Measurements from ENCODE around the gene SPNS1. TPM values are rescaled to one million over a fixed set of nuclear protein-coding genes. Genes with fewer than 3 reads are reported as not detected.
"Not testable (repeated sequence)": the region's sequence is repeated elsewhere in the genome, so short reads cannot be mapped to it uniquely, and the experiment has no call there.

SPNS1 gene, protein sequence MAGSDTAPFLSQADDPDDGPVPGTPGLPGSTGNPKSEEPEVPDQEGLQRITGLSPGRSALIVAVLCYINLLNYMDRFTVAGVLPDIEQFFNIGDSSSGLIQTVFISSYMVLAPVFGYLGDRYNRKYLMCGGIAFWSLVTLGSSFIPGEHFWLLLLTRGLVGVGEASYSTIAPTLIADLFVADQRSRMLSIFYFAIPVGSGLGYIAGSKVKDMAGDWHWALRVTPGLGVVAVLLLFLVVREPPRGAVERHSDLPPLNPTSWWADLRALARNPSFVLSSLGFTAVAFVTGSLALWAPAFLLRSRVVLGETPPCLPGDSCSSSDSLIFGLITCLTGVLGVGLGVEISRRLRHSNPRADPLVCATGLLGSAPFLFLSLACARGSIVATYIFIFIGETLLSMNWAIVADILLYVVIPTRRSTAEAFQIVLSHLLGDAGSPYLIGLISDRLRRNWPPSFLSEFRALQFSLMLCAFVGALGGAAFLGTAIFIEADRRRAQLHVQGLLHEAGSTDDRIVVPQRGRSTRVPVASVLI
- 10 to 100 TPM in 11 of 12 donors, not detected in 1; 17.3 to 29.0 (median 20.6) TPM for polyA plus RNA-seq (ENCODE audit: insufficient read length in 12 of 12)
- long read RNA-seq, donor 1, transcript SPNS1-201 (12 exons, 2,208 nt): major isoform, 10 of 27 reads
- long read RNA-seq, donor 1, partial matches to known transcripts: 13 of 27 reads
- long read RNA-seq, donor 1, other reads (novel, unspliced or antisense): 0 of 27 reads
- long read RNA-seq, donor 2, transcript SPNS1-201 (12 exons, 2,208 nt): major isoform, 6 of 8 reads
- long read RNA-seq, donor 2, partial matches to known transcripts: 0 of 8 reads
- long read RNA-seq, donor 2, other reads (novel, unspliced or antisense): 0 of 8 reads
- long read RNA-seq, donor 3, partial matches to known transcripts: 0 of 3 reads
- long read RNA-seq, donor 3, other reads (novel, unspliced or antisense): 0 of 3 reads
- long read RNA-seq, donor 4, partial matches to known transcripts: 5 of 8 reads
- long read RNA-seq, donor 4, other reads (novel, unspliced or antisense): 0 of 8 reads
- long read RNA-seq, donor 5, transcript SPNS1-201 (12 exons, 2,208 nt): major isoform, 5 of 25 reads
- long read RNA-seq, donor 5, partial matches to known transcripts: 15 of 25 reads
- long read RNA-seq, donor 5, other reads (novel, unspliced or antisense): 0 of 25 reads
- long read RNA-seq, donor 6, transcript SPNS1-201 (12 exons, 2,208 nt): major isoform, 6 of 8 reads
- long read RNA-seq, donor 6, partial matches to known transcripts: 0 of 8 reads
- long read RNA-seq, donor 6, other reads (novel, unspliced or antisense): 0 of 8 reads
- long read RNA-seq, donor 7, partial matches to known transcripts: 0 of 3 reads
- long read RNA-seq, donor 7, other reads (novel, unspliced or antisense): 0 of 3 reads
- long read RNA-seq, donor 8, partial matches to known transcripts: 16 of 20 reads
- long read RNA-seq, donor 8, other reads (novel, unspliced or antisense): 0 of 20 reads
- long read RNA-seq, donor 9, partial matches to known transcripts: 5 of 7 reads
- long read RNA-seq, donor 9, other reads (novel, unspliced or antisense): 0 of 7 reads
- long read RNA-seq, donor 10, transcript SPNS1-201 (12 exons, 2,208 nt): major isoform, 8 of 10 reads
- long read RNA-seq, donor 10, partial matches to known transcripts: 0 of 10 reads
- long read RNA-seq, donor 10, other reads (novel, unspliced or antisense): 0 of 10 reads
- long read RNA-seq, donor 11, transcript SPNS1-201 (12 exons, 2,208 nt): major isoform, 5 of 16 reads
- long read RNA-seq, donor 11, partial matches to known transcripts: 10 of 16 reads
- long read RNA-seq, donor 11, other reads (novel, unspliced or antisense): 0 of 16 reads

DNA sequence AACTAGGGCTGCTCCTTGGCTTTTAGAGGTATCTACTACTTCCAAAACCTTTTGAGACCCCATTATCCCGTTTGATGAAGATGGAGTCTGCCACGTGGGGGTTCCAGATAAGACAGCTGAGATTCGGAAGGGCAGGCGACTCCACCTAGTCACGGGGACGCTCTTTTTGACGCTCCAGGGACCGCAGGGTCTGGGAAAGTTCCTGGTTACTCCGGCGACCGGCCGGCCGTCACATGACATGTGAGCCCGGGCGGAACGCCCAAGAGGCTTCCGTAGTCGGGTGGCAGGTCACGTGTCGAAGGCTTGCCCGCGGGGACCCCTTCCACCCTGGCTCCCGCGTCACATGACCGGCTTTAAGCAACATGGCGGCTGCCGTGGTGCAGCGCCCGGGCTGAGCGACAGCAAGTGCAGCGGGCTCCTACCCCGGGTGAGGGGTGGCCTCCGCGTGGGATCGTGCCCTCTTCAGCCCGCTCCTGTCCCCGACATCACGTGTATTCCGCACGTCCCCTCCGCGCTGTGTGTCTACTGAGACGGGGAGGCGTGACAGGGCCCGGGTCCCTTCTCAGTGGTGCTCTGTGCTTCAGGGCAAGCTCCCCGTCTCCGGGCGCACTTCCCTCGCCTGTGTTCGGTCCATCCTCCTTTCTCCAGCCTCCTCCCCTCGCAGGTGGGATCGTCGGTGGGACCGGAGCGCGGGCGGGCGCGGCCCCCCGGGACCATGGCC is at the start of gene SPNS1:
Gene SPNS1, plus strand, starts transcription at position 342 of the 721 bp plus-strand sequence. Its CDS starts 374 bp downstream, at position 716.
- peak; percentile 97 for DNase-seq

DNA sequence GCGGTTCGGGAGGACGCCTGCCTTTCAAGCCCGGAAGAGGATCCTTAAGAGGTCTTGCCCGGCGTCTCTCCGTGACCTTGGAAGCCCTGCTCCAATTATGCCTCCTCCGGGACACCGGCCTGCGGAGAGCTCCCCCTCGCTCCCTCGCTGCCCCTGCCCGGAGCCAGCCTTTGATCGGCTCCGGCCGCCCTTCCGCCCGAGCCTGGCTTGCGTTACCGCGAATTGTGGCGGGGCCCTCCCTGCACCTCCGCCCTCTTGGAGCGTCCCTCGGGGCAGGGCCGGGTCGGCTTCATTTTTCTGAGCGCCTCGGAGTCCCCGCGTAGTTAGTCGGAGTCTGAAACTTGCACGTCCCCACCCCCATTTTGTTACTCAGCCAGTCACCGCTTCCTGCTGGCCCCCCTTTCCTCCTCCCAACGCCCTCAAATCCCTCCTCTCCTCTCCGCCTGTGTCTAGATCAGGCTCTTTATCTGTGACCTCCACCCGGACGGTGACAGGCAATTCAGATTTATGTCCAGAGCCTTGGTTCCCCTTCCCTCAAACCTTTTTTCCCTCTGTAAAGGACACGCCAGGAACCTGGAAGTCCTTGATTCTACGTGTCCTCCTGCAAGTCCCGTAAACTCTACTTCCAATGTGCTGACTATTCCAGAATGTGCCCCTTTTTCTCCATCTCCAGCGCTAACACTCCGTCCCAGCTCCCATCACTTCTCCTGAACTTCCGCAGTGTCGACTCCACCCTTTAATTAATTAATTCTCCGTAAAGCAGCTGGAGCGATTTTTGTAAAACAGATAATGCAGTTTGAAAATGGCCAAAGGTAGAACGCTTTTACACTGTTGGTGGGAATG is 49.0 kb upstream of the SPNS1 start:
- peak; percentile 90 for DNase-seq

DNA sequence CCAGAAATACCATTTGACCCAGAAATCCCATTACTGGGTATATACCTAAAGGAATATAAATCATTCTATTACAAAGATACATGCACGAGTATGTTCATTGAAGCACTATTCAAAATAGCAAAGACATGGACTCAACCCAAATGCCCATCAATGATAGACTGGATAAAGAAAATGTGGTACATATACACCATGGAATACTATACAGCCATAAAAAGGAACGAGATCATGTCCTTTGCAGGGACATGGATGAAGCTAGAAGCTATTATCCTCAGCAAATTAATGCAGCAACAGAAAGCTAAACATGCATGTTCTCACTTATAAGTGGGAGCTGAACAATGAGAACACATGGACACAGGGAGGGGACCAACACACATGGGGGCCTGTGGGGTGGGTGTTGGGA is 48.3 kb upstream of the SPNS1 start:
- not testable (repeated sequence) for DNase-seq

DNA sequence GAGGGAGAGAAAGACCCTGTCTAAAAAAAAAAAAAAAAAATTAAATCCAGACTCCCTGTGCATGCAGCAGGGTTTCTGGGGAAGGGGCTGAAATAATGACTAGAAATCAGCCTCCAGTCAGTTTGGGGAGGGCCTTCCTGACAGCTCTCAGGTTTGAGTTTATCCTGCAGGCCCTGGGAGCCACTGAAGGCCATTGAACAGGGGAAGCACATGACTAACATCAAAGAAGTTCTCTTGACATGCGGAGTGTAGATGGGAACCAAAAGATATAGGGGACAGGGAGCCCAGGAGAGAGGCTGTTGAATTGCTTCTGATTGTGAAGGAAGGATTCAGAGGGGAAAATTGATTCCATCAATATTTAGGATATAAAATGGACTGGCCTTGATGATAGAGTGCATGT is 46.8 kb upstream of the SPNS1 start:
- DNase-seq: no peak

DNA sequence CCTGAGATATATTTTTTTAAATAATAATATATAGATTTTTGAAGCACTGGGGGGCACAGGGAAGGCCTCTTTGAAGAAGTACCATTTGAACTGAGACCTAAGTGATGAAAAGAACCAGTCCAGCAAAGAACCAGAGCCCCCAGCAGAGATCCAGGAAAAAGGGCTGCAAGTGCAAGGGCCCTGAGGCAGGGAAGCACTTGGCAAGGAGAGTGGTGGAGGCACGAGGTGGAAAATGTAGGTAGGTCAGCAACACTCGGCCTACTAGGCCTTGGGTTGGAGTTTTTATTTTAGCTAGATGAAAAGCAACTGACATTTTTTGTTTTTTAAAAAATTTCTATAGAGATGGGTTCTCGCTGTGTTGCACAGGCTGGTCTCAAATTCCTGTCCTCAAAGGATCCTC is 44.4 kb upstream of the SPNS1 start:
- no peak for DNase-seq

DNA sequence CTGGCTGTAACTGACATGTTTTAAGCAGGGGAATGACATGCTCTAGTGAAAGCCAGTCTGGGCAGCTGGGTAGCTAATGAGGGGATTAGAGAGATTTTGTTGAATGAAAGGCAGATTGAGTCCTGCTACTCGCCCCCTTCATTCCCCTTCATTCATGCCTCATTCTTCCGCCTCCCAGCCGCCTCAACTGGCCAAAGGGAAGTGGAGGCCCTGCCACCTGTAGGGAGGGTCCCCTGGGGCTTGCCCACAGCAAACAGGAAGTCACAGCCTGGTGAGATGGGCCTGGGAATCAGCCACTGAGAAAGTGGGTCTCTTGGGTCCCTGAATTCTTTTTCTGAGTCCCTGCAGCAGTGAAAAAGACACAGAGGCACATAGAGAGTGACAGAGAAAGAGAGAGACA is 43.9 kb upstream of the SPNS1 start:
- no peak for DNase-seq

DNA sequence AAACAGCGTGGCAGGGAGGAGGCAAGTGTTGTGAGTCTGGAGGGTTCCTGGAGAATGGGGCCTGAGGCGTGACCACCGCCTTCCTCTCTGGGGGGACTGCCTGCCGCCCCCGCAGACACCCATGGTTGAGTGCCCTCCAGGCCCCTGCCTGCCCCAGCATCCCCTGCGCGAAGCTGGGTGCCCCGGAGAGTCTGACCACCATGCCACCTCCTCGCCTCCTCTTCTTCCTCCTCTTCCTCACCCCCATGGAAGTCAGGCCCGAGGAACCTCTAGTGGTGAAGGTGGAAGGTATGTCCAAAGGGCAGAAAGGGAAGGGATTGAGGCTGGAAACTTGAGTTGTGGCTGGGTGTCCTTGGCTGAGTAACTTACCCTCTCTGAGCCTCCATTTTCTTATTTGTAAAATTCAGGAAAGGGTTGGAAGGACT is 42.8 kb upstream of the SPNS1 start, which contains the start of gene CD19:
Gene CD19, plus strand, starts transcription at position 171 of the 425 bp plus-strand sequence. Its CDS starts 30 bp downstream, at position 201.
- no peak for DNase-seq

DNA sequence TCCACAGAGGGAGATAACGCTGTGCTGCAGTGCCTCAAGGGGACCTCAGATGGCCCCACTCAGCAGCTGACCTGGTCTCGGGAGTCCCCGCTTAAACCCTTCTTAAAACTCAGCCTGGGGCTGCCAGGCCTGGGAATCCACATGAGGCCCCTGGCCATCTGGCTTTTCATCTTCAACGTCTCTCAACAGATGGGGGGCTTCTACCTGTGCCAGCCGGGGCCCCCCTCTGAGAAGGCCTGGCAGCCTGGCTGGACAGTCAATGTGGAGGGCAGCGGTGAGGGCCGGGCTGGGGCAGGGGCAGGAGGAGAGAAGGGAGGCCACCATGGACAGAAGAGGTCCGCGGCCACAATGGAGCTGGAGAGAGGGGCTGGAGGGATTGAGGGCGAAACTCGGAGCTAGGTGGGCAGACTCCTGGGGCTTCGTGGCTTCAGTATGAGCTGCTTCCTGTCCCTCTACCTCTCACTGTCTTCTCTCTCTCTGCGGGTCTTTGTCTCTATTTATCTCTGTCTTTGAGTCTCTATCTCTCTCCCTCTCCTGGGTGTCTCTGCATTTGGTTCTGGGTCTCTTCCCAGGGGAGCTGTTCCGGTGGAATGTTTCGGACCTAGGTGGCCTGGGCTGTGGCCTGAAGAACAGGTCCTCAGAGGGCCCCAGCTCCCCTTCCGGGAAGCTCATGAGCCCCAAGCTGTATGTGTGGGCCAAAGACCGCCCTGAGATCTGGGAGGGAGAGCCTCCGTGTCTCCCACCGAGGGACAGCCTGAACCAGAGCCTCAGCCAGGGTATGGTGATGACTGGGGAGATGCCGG is 42.0 kb upstream of the SPNS1 start:
- DNase-seq: no peak

DNA sequence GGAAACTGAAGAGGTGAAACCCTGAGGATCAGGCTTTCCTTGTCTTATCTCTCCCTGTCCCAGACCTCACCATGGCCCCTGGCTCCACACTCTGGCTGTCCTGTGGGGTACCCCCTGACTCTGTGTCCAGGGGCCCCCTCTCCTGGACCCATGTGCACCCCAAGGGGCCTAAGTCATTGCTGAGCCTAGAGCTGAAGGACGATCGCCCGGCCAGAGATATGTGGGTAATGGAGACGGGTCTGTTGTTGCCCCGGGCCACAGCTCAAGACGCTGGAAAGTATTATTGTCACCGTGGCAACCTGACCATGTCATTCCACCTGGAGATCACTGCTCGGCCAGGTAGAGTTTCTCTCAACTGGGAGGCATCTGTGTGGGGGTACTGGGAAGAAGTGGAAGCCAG is 41.4 kb upstream of the SPNS1 start:
- DNase-seq: no peak

DNA sequence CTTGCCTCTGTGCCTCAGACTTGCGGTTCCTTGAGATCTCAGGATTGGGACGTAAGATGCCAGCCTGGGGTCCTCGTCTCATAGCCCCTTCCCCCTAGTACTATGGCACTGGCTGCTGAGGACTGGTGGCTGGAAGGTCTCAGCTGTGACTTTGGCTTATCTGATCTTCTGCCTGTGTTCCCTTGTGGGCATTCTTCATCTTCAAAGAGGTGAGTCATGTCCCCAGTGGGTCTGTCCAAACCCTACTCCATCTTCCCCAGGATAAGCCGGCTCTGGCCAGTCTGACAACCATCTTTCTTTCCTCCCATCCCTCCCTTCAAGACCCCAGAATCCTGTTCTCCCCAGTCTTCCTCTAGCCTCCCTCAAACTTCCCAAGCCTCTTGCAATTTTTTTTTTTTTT is 39.2 kb upstream of the SPNS1 start:
- no peak for DNase-seq

DNA sequence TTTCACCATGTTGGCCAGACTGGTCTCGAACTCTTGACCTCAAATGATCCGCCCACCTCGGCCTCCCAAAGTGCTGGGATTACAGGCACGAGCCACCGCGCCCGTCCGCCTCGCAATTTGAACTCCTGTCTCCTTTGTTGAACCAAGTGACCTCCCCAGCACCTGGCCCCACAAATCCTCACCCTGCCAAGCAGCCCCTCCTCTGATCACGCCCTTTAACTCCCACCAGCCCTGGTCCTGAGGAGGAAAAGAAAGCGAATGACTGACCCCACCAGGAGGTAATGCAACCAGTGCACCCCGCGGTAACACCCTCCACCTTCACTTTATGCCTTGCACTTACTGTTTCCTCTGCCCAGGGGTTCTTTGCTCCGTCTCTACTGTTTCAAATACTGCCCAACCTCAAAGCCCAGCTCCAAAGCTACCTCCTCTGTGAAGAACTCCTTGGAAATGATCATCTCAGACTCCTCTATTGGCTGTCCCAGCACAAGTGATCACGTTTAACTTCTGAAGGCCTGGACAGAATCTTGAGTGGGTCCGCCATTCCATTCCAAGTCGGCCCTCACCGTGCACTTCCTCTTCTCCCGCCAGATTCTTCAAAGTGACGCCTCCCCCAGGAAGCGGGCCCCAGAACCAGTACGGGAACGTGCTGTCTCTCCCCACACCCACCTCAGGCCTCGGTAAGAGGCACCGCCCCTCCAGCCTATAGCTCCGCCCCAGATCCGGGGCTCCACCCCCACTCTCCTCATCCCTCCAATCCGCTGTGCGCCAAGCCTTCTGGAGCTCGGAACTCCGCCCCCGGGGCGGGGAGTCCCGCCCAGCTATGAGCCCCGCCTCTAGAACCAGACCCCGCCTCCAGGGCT is 38.4 kb upstream of the SPNS1 start:
- peak; percentile 59 for DNase-seq

DNA sequence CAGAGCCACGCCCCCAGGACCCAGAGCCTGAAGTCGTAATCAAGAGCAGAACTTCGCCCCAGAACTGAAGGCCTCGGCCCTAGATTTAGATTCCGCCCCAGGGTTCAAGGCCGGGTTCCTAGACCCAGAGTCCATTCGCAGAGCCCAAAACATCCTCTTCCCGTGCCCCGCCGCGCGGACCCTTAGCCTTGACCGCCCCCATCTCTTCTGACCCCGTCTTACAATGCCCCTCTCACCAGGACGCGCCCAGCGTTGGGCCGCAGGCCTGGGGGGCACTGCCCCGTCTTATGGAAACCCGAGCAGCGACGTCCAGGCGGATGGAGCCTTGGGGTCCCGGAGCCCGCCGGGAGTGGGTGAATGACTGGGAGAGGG is 37.8 kb upstream of the SPNS1 start:
- no peak for DNase-seq

DNA sequence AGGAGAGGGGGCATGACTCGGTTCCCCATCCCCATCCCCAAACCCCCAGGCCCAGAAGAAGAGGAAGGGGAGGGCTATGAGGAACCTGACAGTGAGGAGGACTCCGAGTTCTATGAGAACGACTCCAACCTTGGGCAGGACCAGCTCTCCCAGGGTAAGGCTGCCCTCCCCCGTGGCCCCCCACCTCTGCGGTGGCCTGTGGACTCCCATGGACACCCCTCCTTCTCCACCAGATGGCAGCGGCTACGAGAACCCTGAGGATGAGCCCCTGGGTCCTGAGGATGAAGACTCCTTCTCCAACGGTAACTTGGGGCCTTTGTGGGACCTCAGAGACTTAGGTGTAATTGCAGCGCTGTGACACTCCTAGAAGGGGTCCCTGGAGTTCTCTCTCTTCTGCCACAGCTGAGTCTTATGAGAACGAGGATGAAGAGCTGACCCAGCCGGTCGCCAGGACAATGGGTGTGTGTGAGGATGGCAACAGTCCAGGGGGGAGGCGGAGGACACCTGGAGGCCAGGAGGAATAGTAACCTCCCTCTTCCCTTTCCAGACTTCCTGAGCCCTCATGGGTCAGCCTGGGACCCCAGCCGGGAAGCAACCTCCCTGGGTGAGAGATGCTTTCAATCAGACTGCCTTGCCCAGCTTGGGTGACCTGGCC is 37.2 kb upstream of the SPNS1 start:
- DNase-seq: no peak

DNA sequence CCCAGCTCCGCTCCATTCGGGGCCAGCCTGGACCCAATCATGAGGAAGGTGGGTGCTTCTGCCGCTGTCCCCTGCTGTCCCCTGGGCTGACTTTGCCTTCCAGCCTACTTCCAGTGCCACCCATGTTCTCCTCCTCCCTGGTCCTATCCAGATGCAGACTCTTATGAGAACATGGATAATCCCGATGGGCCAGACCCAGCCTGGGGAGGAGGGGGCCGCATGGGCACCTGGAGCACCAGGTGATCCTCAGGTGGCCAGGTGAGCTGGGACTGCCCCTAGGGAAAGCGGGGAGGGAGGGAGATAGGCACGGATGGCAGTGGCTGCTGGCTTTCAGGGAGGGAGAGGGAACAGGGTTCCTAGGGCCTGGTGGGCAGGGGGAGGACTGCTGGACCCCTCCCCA is 35.9 kb upstream of the SPNS1 start:
- no peak for DNase-seq

DNA sequence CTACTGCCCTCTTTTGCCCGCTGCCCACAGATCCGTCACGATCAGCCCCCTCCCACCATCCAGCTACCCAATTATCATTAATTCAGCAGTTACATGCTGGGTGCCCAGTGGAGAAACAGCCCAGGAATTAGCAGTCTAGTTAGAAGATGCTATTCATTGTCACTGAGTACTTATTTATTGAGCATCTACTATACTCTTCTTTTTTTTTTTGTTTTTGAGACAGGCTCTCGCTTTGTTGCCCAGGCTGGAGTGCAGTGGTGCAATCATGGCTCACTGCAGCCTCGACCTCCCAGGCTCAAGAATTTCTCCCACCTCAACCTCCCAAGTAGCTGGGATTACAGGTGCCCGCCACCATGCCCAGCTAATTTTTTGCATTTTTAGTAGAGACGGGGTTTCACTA is 34.8 kb upstream of the SPNS1 start:
- DNase-seq: not testable (repeated sequence)

DNA sequence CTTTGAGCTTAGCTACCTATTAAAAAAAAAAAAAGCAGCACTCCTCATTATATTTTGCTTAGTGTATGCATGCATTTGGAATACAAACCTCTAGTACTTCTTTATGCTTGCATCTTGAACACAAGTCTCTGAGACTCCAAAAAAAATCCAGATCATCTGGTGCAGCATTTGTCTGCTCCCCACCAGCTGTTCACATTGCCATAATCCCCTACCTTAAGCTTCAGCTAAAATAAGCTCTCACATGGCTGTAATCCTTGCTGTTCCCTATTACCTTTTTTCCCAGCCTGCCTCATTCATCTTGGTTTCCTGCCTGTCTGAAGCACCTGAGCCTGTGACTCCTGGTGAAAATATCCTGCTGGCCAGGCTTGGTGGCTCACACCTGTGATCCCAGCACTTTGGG is 31.3 kb upstream of the SPNS1 start:
- DNase-seq: no peak

DNA sequence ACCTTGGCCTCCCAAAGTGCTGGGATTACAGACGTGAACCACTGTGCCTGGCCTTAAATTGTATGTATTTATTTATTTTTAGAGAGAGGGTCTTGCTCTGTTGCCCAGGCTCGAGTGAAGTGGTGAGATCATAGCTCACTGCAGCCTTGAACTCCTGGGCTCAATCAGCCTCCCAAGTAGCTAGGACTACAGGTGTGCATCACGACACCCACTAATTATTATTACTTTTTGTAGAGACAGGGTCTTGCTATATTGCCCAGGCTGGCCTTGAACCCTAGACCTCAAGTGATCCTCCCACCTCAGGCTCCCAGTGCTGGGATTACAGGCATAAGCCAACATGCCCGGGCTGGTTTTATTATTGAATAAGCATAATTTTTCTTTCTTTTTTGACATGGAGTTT is 27.9 kb upstream of the SPNS1 start:
- DNase-seq: no peak

All from muscle of arm (tissue), 14 donors.